Loucy (cell line): ENCODE results near the gene MID1IP1.

Experiments
- H2AFZ ChIP-seq: fragments of 200-600 bp; sonication (generic); 2 replicates; pipeline ENCODE4 v1.6.0; 2016; ENCODE audit warnings: antibody characterized with exemption, mild to moderate bottlenecking, low read length, moderate library complexity
- H3F3A ChIP-seq: fragments of 200-600 bp; 2 replicates; pipeline ENCODE4 v1.6.0; 2016; ENCODE audit warnings: antibody characterized with exemption, low read depth, mild to moderate bottlenecking
- H3K27me3 ChIP-seq: fragments of 200-600 bp; sonication (generic); 2 replicates; pipeline ENCODE4 v1.6.1; 2014; ENCODE audit warnings: low read length, mild to moderate bottlenecking; ENCODE audit not compliant: insufficient read depth, poor library complexity, severe bottlenecking
- H3K36me3 ChIP-seq: fragments of 200-600 bp; sonication (generic); 2 replicates; pipeline ENCODE4 v1.6.1; 2016; ENCODE audit warnings: low read length; ENCODE audit not compliant: insufficient read depth
- H3K4me1 ChIP-seq: fragments of 200-600 bp; sonication (generic); 2 replicates; pipeline ENCODE4 v1.5.1; 2014; ENCODE audit warnings: low read length, mild to moderate bottlenecking; ENCODE audit not compliant: insufficient read depth, poor library complexity, severe bottlenecking
- H3K4me2 ChIP-seq: fragments of 200-600 bp; sonication (generic); 2 replicates; pipeline ENCODE4 v1.6.0; 2014; ENCODE audit warnings: antibody characterized with exemption, low read length, low read depth, mild to moderate bottlenecking; ENCODE audit not compliant: poor library complexity, severe bottlenecking
- H3K4me3 ChIP-seq: fragments of 200-600 bp; sonication (generic); 2 replicates; pipeline ENCODE4 v1.5.1; 2014; ENCODE audit warnings: low read length, mild to moderate bottlenecking, mixed read lengths; ENCODE audit not compliant: poor library complexity, severe bottlenecking
- H3K79me2 ChIP-seq: fragments of 200-600 bp; sonication (generic); 2 replicates; pipeline ENCODE4 v1.6.1; 2014; ENCODE audit warnings: low read length; ENCODE audit not compliant: insufficient read depth
- H3K9ac ChIP-seq: fragments of 200-600 bp; sonication (generic); 2 replicates; pipeline ENCODE4 v1.6.0; 2014; ENCODE audit warnings: mild to moderate bottlenecking, low read depth, low read length, moderate library complexity; ENCODE audit not compliant: poor library complexity, severe bottlenecking
- H3K9me2 ChIP-seq: fragments of 200-600 bp; sonication (generic); replicated peaks from 2 replicates; pipeline ENCODE4 v1.6.1; 2016; ENCODE audit warnings: low read depth, low read length, mixed read lengths
- H3K9me3 ChIP-seq: fragments of 200-600 bp; sonication (generic); 2 replicates; pipeline ENCODE4 v1.6.1; 2014; ENCODE audit warnings: mild to moderate bottlenecking, antibody characterized with exemption, low read length, low read depth; ENCODE audit not compliant: insufficient read depth
- H4K20me1 ChIP-seq: fragments of 200-600 bp; sonication (generic); 2 replicates; pipeline ENCODE4 v1.6.0; 2014; ENCODE audit warnings: antibody characterized with exemption, low read length, mild to moderate bottlenecking; ENCODE audit not compliant: insufficient read depth, poor library complexity, severe bottlenecking
- EZH2phosphoT487 ChIP-seq: fragments of 200-600 bp; IDR thresholded peaks from 2 replicates; pipeline ENCODE4 v1.6.1; 2018; ENCODE audit warnings: antibody characterized with exemption, mild to moderate bottlenecking, moderate library complexity, borderline replicate concordance
- TF ChIP-seq, protein P1 (sequence below): fragments of 200-600 bp; sonication (generic); conservative IDR thresholded peaks from 2 replicates; pipeline ENCODE4 v1.5.1; 2014; ENCODE audit warnings: mild to moderate bottlenecking, antibody characterized with exemption, low read length

MID1IP1 gene

DNA sequence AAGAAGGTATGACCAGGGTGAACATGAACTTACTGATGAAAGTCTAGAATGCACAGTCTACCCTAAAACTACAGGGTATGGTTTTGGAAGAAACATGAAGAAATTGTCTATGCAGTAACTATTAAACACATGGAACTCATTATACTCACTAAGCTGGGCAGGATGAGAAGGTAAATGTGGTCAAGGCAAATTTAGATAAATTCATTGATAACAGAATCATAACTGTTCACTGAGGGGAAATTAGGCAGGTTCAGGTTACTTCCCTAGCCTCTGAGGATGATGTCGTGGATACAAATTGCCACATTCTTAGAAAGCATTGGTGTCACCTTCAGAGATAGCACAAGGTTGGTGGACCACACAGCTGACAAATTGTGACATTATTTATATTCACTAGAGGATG, 40.4 kb upstream of the MID1IP1 start:
- Histone ChIP-seq H3K79me2 (no peaks in the 10 kb centered on the region), H3F3A (no peaks in the 10 kb centered on the region), H3K9me2 (no peaks in the 10 kb centered on the region), H3K9ac (no peak overlapping the region), H3K27me3 (no peaks in the 10 kb centered on the region), H3K36me3 (no peaks in the 10 kb centered on the region), H4K20me1 (no peaks in the 10 kb centered on the region), H3K4me2 (no peak overlapping the region), H2AFZ (no peak overlapping the region), H3K9me3 (no peaks in the 10 kb centered on the region), H3K4me3 (no peak overlapping the region), H3K4me1 (no peaks in the 10 kb centered on the region)
- TF ChIP-seq, protein P1, sequence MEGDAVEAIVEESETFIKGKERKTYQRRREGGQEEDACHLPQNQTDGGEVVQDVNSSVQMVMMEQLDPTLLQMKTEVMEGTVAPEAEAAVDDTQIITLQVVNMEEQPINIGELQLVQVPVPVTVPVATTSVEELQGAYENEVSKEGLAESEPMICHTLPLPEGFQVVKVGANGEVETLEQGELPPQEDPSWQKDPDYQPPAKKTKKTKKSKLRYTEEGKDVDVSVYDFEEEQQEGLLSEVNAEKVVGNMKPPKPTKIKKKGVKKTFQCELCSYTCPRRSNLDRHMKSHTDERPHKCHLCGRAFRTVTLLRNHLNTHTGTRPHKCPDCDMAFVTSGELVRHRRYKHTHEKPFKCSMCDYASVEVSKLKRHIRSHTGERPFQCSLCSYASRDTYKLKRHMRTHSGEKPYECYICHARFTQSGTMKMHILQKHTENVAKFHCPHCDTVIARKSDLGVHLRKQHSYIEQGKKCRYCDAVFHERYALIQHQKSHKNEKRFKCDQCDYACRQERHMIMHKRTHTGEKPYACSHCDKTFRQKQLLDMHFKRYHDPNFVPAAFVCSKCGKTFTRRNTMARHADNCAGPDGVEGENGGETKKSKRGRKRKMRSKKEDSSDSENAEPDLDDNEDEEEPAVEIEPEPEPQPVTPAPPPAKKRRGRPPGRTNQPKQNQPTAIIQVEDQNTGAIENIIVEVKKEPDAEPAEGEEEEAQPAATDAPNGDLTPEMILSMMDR: no peak
- TF ChIP-seq EZH2phosphoT487: no peak

DNA sequence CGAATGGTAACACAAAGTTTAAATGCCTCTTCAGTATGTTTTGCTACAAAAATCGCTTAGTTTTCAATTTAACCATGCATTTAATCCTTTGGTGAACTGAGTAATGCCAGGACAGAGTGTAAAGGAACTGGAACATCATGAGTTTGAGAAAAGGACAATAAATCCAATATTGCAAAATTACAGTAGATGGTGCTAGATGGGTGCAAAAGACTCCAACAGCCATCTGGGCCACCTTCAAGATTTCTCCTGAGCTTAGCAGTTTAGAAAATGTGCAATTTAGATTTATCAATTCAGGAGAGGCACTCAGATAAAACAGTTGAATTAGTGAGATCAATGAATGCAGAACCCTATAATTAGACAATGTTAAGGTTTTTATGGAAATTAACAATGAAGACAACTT, 33.2 kb upstream of the MID1IP1 start:
- H3K4me1 ChIP-seq: no peaks in the 10 kb centered on the region
- no peak for TF ChIP-seq EZH2phosphoT487
- TF ChIP-seq, protein P1: peak; percentile 58
- no peaks in the 10 kb centered on the region for H3F3A ChIP-seq
- H3K9me2 ChIP-seq: no peaks in the 10 kb centered on the region
- H3K9ac ChIP-seq: no peak overlapping the region
- H2AFZ ChIP-seq: no peak overlapping the region
- no peaks in the 10 kb centered on the region for H3K9me3 ChIP-seq
- no peaks in the 10 kb centered on the region for H3K36me3 ChIP-seq
- no peaks in the 10 kb centered on the region for H3K79me2 ChIP-seq
- no peak overlapping the region for H3K4me2 ChIP-seq
- no peak overlapping the region for H3K4me3 ChIP-seq
- H4K20me1 ChIP-seq: no peaks in the 10 kb centered on the region
- no peaks in the 10 kb centered on the region for H3K27me3 ChIP-seq

DNA sequence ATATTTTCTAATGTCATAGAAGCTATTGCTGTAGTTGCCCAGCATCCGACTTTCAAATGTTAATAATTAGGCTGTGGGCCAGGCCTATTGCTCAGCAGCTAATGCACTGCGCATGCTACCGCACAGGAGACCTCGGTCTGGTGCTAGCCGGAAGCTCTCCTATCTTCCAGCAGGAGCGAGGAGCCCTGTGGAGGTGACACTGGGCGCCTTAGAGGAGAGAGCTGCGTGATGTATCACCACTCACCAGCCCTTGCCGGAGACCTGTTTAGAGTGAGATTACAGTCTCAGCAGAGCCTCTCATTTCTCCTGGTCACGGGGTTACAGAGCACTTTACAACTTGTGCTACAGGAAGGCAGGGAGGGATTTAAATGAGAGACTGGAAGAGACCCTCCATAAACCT, 31.1 kb upstream of the MID1IP1 start:
- no peaks in the 10 kb centered on the region for H4K20me1 ChIP-seq
- H3K36me3 ChIP-seq: no peaks in the 10 kb centered on the region
- H3K9me2 ChIP-seq: no peaks in the 10 kb centered on the region
- no peaks in the 10 kb centered on the region for H3K79me2 ChIP-seq
- H3F3A ChIP-seq: no peaks in the 10 kb centered on the region
- no peak overlapping the region for H3K4me3 ChIP-seq
- H3K9me3 ChIP-seq: no peaks in the 10 kb centered on the region
- no peak overlapping the region for H2AFZ ChIP-seq
- no peak overlapping the region for H3K9ac ChIP-seq
- H3K4me2 ChIP-seq: no peak overlapping the region
- TF ChIP-seq EZH2phosphoT487: no peak
- TF ChIP-seq, protein P1: no peak
- H3K4me1 ChIP-seq: no peaks in the 10 kb centered on the region
- no peaks in the 10 kb centered on the region for H3K27me3 ChIP-seq
